Activated T-helper 17 cell treated with anti-CD3 and anti-CD28 coated beads, Interleukin-2, amount 50 U/mL, for 72 hours (primary cell): Measurements from ENCODE around the gene ZNF735. TPM values are rescaled to one million over a fixed set of nuclear protein-coding genes. Genes with fewer than 3 reads are reported as not detected.
"Not testable (repeated sequence)": the region's sequence is repeated elsewhere in the genome, so short reads cannot be mapped to it uniquely, and the experiment has no call there.

Source experiments
- ATAC-seq: fragments of 150-1000 bp; cut with Tn5 transposase; replicated peaks from 2 replicates; pipeline ENCODE4 v1.10.0; 2021; ENCODE audit warnings: mild to moderate bottlenecking, moderate library complexity
- H3K27ac Mint-ChIP-seq: one replicate; pipeline ENCODE4 v1.8.0; 2022; ENCODE audit warnings: mixed read lengths
- H3K27me3 Mint-ChIP-seq: one replicate; pipeline ENCODE4 v1.8.0; 2022; ENCODE audit warnings: mixed read lengths
- H3K36me3 Mint-ChIP-seq: one replicate; pipeline ENCODE4 v1.8.0; 2022; ENCODE audit warnings: low read depth, mild to moderate bottlenecking, mixed read lengths
- H3K4me1 Mint-ChIP-seq: one replicate; pipeline ENCODE4 v1.8.0; 2022; ENCODE audit warnings: mixed read lengths
- H3K4me3 Mint-ChIP-seq: one replicate; pipeline ENCODE4 v1.8.0; 2022; ENCODE audit warnings: mild to moderate bottlenecking, mixed read lengths
- H3K9me3 Mint-ChIP-seq: one replicate; pipeline ENCODE4 v1.8.0; 2022; ENCODE audit warnings: mixed read lengths
- total RNA-seq, 2 donors: library from RNA; stranded (reverse); gene quantifications; one replicate each; pipeline ENCODE4 v1.2.3, GENCODE V29; 2022

ZNF735 gene
- total RNA-seq, 2 donors from 2014 or later = not detected

GRCh38 chr7:64223366-64223765 lies 16.4 kb downstream of the ZNF735 start:
- Mint-ChIP-seq H3K36me3 (no peaks in the 10 kb centered on the region), H3K4me1 (no peaks in the 10 kb centered on the region), H3K27me3 (peaks cover 3% of the 10 kb centered on the region), H3K9me3 (peaks cover 28% of the 10 kb centered on the region), H3K27ac (no peak overlapping the region), H3K4me3 (no peak overlapping the region)
- no peak for ATAC-seq

- not testable (repeated sequence) for H3K27ac Mint-ChIP-seq, H3K36me3 Mint-ChIP-seq, H3K27me3 Mint-ChIP-seq, H3K4me1 Mint-ChIP-seq, H3K4me3 Mint-ChIP-seq, ATAC-seq
- peaks cover 11% of the 10 kb centered on the region for H3K9me3 Mint-ChIP-seq
Observed at GRCh38 chr7:64228174-64228573, 21.2 kb downstream of the ZNF735 start, which contains the start of gene ZNF679. TSS of gene ZNF679 (plus strand) at chr7:64228474. CDS start at chr7:64249118, 20,644 bp downstream.

GRCh38 chr7:64266341-64266919 lies 59.4 kb downstream of the ZNF735 start:
- H3K9me3 Mint-ChIP-seq = peaks cover 12% of the 10 kb centered on the region
- no peaks in the 10 kb centered on the region for H3K4me1 Mint-ChIP-seq
- no peak for ATAC-seq
- H3K27me3 Mint-ChIP-seq = peaks cover 3% of the 10 kb centered on the region
- H3K27ac Mint-ChIP-seq = no peak overlapping the region
- H3K4me3 Mint-ChIP-seq = no peak overlapping the region
- no peaks in the 10 kb centered on the region for H3K36me3 Mint-ChIP-seq

Other genes starting within 250 kb of the ZNF735 start
- gene ZNF722, start 208.4 kb upstream of the ZNF735 start, total RNA-seq = not detected
- gene ZNF727, start 161.8 kb upstream of the ZNF735 start, total RNA-seq = under 1 TPM in 1 of 2 donors, not detected in 1; 0.45 TPM
- gene ZNF679, start 21.3 kb downstream of the ZNF735 start, total RNA-seq = not detected
- 10 to 100 TPM; 22.8 to 23.7 TPM for gene ZNF736, start 106.8 kb downstream of the ZNF735 start, total RNA-seq